D721Med (cell line): ENCODE data around the gene NAALADL2.
"Not testable (repeated sequence)": the region's sequence is repeated elsewhere in the genome, so short reads cannot be mapped to it uniquely, and the experiment has no call there.

Source experiments
- DNase-seq: peaks from one replicate; pipeline ENCODE4 v3.0.0; 2011; ENCODE audit warnings: low spot score; ENCODE audit not compliant: insufficient read length
- FAIRE-seq: peaks from 2 replicates; lab custom pipeline; 2011; peaks lifted over from hg19 to GRCh38; lab: Jason Lieb, UNC
- CTCF ChIP-seq: IDR thresholded peaks from 2 replicates; pipeline ENCODE4 v1.5.1; 2012; ENCODE audit warnings: mild to moderate bottlenecking, control low read depth; ENCODE audit not compliant: insufficient read depth; ENCODE audit errors: missing control alignments

The NAALADL2 gene

GRCh38 chr3:175411946-175412345 is 552.8 kb downstream of the NAALADL2 start:
- no peak for TF ChIP-seq CTCF
- DNase-seq, result no peak
- FAIRE-seq, result no peak

DNA sequence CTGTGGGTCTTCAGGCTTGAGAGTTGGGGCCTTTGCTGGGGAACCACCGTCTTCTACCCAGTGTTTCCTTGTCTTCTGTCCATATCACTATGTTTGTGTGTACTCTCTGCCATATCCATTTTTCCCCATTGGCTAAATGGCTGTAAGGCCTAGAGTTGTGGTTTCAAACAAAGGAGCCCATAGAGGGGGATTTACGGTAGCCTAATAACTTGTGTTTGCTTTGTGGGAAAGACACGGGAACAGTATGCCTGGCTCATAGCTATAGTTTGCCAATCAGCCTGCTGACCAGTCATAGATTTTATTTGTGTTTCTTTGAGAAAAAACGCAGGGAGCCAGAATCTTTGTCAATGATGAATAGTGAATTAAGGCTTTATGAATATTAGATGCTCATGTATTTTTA is 554.8 kb downstream of the NAALADL2 start:
- DNase-seq (no peak), FAIRE-seq (no peak)
- TF ChIP-seq CTCF, result no peak

DNA sequence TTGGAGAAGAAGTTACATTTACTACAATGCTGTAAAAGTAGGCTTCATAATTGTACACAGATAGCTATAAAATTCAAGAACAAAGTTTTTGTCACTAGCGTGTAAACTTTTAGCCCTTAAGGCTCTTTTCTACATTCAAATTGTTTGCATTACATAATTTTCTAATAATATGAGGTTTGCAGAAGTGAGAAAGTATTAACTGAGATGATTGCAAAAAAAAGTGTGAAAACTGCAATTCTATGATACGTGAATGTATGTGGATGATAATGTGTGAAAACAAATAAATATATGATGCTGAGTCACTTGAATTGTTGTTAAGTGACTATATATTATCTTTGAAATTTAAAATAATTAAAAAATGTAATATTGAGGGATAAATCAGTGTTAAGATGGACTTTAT is 557.5 kb downstream of the NAALADL2 start:
- no peak for TF ChIP-seq CTCF
- FAIRE-seq, result no peak

GRCh38 chr3:175417426-175417825 is 558.3 kb downstream of the NAALADL2 start:
- no peak for FAIRE-seq
- no peak for DNase-seq
- no peak for TF ChIP-seq CTCF

More for the DNA sequence above, 557.5 kb downstream of the NAALADL2 start:
- DNase-seq, result no peak

DNA sequence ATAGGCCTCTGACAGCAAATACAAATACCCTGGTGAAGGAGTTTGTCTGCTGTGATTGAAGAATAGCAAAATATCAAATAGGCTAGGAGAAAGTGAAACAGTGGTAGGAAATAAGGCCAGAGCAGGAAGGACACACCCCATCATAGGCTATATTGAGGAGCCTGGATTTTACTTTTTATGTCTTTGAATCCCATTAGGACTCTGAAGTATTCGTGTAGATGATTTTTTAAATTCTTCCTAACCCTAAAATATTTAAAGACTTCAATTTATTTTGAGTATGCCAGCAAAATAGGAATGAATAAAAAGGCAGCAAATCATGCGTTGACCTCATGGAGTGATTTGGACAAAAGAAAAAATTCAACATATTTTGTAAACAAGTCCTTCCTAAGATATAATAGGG is 562.8 kb downstream of the NAALADL2 start:
- TF ChIP-seq CTCF, result no peak
- DNase-seq (no peak), FAIRE-seq (no peak)

DNA sequence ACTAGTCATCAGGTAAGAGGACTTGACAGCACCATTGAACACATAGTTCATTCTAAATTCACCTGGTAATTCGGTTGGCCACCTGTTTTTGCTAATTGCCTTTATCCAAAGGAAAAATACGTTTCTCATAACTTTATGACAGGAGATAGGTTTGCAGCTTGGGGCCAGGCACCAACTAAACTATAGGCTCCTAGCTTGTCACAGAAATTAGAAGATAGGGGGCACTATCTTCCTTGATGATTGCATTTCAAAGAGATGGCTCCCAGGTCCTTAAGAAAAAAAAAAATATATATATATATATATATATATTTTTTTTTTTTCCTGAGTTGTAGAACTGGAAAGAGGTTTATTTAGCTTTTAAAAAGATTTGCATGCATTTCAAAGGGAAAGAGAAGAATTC is 563.6 kb downstream of the NAALADL2 start:
- DNase-seq (no peak), FAIRE-seq (no peak)
- TF ChIP-seq CTCF, result no peak

DNA sequence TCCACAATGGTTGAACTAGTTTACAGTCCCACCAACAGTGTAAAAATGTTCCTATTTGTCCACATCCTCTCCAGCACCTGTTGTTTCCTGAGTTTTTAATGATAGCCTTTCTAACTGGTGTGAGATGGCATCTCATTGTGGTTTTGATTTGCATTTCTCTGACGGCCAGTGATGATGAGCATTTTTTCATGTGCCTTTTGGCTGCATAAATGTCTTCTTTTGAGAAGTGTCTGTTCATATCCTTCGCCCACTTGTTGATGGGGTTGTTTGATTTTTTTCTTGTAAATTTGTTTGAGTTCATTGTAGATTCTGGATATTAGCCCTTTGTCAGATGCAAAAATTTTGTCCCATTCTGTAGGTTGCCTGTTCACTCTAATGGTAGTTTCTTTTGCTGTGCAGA is 564.7 kb downstream of the NAALADL2 start:
- DNase-seq, FAIRE-seq: not testable (repeated sequence)

DNA sequence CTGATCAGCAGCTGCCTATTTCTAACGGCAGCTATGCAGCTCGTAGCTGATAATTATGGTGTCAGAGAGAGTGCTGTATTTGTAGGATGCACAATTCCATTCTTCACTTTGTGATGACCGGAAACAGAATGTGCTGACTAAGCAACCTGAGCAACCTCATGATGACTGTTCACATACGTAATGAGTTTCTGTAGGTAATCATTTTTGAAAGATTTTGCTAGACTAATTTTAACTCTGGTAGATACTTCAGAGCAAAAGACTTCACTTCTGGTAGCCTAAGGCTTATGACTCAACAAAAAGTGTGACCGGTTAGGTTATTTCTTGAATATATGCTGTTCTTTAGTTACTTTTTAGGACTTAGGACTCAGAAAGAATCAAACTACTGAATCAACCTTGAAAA is 567.7 kb downstream of the NAALADL2 start:
- FAIRE-seq (no peak), DNase-seq (no peak)
- no peak for TF ChIP-seq CTCF
